Sigmoid colon (tissue), 7 donors: ENCODE measurements around the gene KLF6. TPM values are rescaled to one million over a fixed set of nuclear protein-coding genes. Genes with fewer than 3 reads are reported as not detected.

Experiments used
- DNase-seq: peaks from one replicate; pipeline ENCODE4 v3.0.0-alpha.2; 2019
- H3K27ac ChIP-seq, 4 donors: fragments of 200-600 bp; sonication (generic); one replicate each; pipeline ENCODE4 v1.5.1; 2016 to 2019; ENCODE audit warnings: mild to moderate bottlenecking in 1 of 4
- H3K27me3 ChIP-seq, 3 donors: fragments of 200-600 bp; sonication (generic); one replicate each; pipeline ENCODE4 v1.5.1; 2019; ENCODE audit warnings: mild to moderate bottlenecking in 1 of 3
- H3K36me3 ChIP-seq, 4 donors: fragments of 200-600 bp; sonication (generic); one replicate each; pipeline ENCODE4 v1.5.1; 2016 to 2019
- H3K4me1 ChIP-seq, 4 donors: fragments of 200-600 bp; sonication (generic); one replicate each; pipeline ENCODE4 v1.5.1; 2017 to 2019
- H3K4me3 ChIP-seq, 4 donors: fragments of 200-600 bp; sonication (generic); one replicate each; pipeline ENCODE4 v1.5.1; 2017 to 2019; ENCODE audit warnings: mild to moderate bottlenecking in 2 of 4, moderate library complexity in 1 of 4
- H3K9me3 ChIP-seq, 4 donors: fragments of 200-600 bp in 3 of 4; sonication (generic) in 3 of 4; one replicate each; pipeline versions ENCODE4 v1.5.1 to v1.6.1; 2013 to 2019
- EP300 ChIP-seq, 4 donors: sonication (generic); formaldehyde crosslinking; IDR thresholded peaks; one replicate each; pipeline ENCODE4 v1.6.1; 2017; ENCODE audit warnings: antibody characterized with exemption in 4 of 4
- POLR2A ChIP-seq, 2 donors: fragments of 450-650 bp; IDR thresholded peaks; one replicate each; pipeline ENCODE4 v1.6.1; 2016; ENCODE audit warnings: antibody characterized with exemption in 2 of 2, mild to moderate bottlenecking in 2 of 2, moderate library complexity in 2 of 2
- POLR2AphosphoS5 ChIP-seq, 4 donors: sonication (generic); formaldehyde crosslinking; IDR thresholded peaks; one replicate each; pipeline ENCODE4 v1.6.1; 2017; ENCODE audit warnings: antibody characterized with exemption in 4 of 4
- WGBS, 2 donors: extraction: QIAGEN DNeasy Blood & Tissue Kit; methylation state at CpG; one replicate each; pipeline ENCODE4 v1.1.7; 2013; 5-methylcytosine and 5-hydroxymethylcytosine counted together
- intact Hi-C: fragments of 100-400 bp; cut with DNase I; formaldehyde crosslinking; loops from one replicate; pipeline ENCODE4 v1.15.1; 2023
- polyA plus RNA-seq, 3 donors: library from polyadenylated mRNA; stranded (reverse); fragments of 200-250 nt; gene quantifications; one replicate each; pipeline ENCODE4 v1.2.3, GENCODE V29; 2013
- total RNA-seq, 4 donors: library from RNA; depleted of rRNA; stranded (reverse); fragments of >200 nt; gene quantifications; one replicate each; pipeline ENCODE4 v1.1.0, GENCODE V29; 2016
- TF ChIP-seq, protein P1 (sequence below), 4 experiments: fragments of 450-650 bp in 3 of 4; fragments of 200-600 bp in 1 of 4; IDR thresholded peaks; one replicate each; pipeline ENCODE4 v1.5.1; 2016 to 2019; ENCODE audit warnings: antibody characterized with exemption in 4 of 4, mild to moderate bottlenecking in 3 of 4, moderate library complexity in 2 of 4
- donor health status: healthy with polysubstance abuse.
- donor health status: Bipolar disorder and iron deficiency.
- donor health status: healthy.

KLF6 gene
- total and polyA plus RNA-seq, 7 donors: 50.3 to 137 (median 91.6) TPM

DNA sequence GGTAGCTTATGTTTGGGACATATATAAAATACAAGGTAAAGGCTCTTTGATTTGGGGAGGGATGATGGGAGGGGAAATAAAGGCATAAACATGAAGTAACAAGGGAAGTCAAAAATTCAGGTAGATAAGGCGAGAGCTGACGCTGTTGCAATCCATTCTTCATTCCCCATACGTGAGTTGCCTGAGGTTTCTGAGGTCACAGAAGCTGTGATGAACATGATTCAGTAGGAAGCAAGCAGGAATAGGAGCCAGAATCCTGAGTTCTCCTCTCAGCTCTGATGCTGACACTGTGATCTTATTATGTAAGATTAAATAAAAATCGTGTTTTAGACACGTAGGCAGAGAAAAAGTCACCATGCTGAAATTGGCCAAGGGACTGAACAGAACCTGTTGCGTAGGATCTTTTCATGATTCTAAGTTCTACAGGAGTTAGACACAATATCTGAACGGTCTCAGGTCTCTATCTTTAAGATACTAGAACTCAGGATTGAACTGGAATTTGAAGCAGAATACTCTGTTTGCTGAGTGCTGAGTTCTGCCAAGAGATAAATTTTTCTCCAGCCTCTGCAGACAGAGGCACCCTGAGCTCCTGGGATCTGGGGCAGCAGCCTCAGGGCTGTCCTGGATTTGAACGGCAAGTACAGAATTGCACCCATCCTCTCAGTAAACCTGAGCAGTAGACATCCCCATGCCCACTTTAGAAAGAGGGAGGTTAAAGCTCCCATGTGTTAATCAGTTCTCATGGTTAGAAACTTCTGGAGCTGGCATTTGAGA lies 21.0 kb downstream of the KLF6 start:
- 71 to 81% methylated on average over 8 of the region's 8 CpGs for WGBS, 2 donors
- intact Hi-C loops: no loop called here
- DNase-seq: no peak
- Histone ChIP-seq H3K4me3 (no peak overlapping the region), H3K4me1 (peaks cover 0 to 16% (median 10%) of the 10 kb centered on the region in 4 donors), H3K9me3 (no peaks in the 10 kb centered on the region), H3K27ac (peak overlapping the region in 3 of 4 donors; percentile 2 to 59 (median 28)), H3K27me3 (no peaks in the 10 kb centered on the region), H3K36me3 (no peaks in the 10 kb centered on the region)
- TF ChIP-seq EP300 (IDR thresholded peaks at IDR 0.05) (no peak), POLR2AphosphoS5 (IDR thresholded peaks at IDR 0.05) (peak in 1 of 4 donors; percentile 26), POLR2A (IDR thresholded peaks at IDR 0.05) (no peak)

DNA sequence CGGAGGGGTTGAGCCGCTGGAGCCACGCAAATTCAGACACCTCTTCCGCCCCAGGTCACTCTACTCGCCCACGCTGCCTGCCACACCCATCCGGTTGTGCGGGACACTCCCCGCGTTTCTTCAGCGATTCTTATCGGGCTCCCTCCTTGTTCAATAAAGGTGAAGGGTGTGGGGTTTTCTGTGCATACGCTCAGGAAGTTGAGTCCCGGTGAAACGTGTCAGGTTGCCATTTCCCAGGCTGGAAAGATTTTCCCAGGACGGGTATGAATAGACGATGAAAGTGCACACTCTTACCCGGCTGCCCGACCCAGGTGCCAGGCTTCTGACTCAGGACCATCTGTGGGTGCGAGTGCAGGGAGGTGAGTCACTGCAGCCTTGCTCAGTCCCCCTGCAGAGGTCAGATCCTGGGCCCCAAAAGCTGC lies 22.0 kb downstream of the KLF6 start:
- peaks cover 0 to 16% (median 10%) of the 10 kb centered on the region in 4 donors for H3K4me1 ChIP-seq
- intact Hi-C loops: no loop called here
- TF ChIP-seq POLR2AphosphoS5 (IDR thresholded peaks at IDR 0.05): no peak
- TF ChIP-seq, protein P1, sequence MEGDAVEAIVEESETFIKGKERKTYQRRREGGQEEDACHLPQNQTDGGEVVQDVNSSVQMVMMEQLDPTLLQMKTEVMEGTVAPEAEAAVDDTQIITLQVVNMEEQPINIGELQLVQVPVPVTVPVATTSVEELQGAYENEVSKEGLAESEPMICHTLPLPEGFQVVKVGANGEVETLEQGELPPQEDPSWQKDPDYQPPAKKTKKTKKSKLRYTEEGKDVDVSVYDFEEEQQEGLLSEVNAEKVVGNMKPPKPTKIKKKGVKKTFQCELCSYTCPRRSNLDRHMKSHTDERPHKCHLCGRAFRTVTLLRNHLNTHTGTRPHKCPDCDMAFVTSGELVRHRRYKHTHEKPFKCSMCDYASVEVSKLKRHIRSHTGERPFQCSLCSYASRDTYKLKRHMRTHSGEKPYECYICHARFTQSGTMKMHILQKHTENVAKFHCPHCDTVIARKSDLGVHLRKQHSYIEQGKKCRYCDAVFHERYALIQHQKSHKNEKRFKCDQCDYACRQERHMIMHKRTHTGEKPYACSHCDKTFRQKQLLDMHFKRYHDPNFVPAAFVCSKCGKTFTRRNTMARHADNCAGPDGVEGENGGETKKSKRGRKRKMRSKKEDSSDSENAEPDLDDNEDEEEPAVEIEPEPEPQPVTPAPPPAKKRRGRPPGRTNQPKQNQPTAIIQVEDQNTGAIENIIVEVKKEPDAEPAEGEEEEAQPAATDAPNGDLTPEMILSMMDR (IDR thresholded peaks at IDR 0.05): no peak
- TF ChIP-seq EP300 (IDR thresholded peaks at IDR 0.05): no peak
- no peak for TF ChIP-seq POLR2A (IDR thresholded peaks at IDR 0.05)
- 64 to 83% methylated on average over 20 of the region's 20 CpGs for WGBS, 2 donors
- H3K27ac ChIP-seq: no peak overlapping the region
- DNase-seq: no peak
- H3K4me3 ChIP-seq: no peak overlapping the region
- no peaks in the 10 kb centered on the region for H3K27me3 ChIP-seq
- no peaks in the 10 kb centered on the region for H3K9me3 ChIP-seq
- no peaks in the 10 kb centered on the region for H3K36me3 ChIP-seq

DNA sequence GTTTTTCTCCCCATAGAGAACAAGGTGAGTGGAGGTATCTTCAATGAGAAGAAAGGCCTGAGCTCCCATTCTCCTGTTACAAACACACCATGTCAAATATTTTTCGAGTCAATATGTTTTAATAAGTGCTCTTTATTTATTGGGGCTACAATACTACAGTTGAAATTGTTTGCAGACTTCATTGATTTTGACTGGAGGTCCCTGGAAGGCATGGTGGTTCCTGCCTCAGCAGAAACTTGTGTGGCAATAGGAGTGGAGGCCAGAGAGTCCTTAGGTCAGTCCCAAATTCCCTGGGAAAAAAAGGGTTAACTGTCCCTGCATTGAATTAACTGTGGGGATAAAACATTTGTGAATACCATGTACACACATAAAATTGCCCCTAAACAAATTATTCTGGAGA lies 22.7 kb downstream of the KLF6 start:
- intact Hi-C loops: no loop called here
- Histone ChIP-seq H3K27ac (no peak overlapping the region), H3K36me3 (no peaks in the 10 kb centered on the region), H3K27me3 (no peaks in the 10 kb centered on the region), H3K4me3 (no peak overlapping the region), H3K4me1 (peaks cover 0 to 16% (median 10%) of the 10 kb centered on the region in 4 donors), H3K9me3 (no peaks in the 10 kb centered on the region)
- DNase-seq: no peak
- 93 to 95% methylated on average over 1 of the region's 1 CpG for WGBS, 2 donors
- TF ChIP-seq, protein P1 (IDR thresholded peaks at IDR 0.05): no peak
- TF ChIP-seq EP300 (IDR thresholded peaks at IDR 0.05) (no peak), POLR2AphosphoS5 (IDR thresholded peaks at IDR 0.05) (no peak), POLR2A (IDR thresholded peaks at IDR 0.05) (no peak)

- H3K27ac ChIP-seq: no peak overlapping the region
- intact Hi-C loops: no loop called here
These were observed 23.1 kb downstream of the KLF6 start for GRCh38 chr10:3761904-3762303.

More at GRCh38 chr10:3761904-3762303, 23.1 kb downstream of the KLF6 start:
- Histone ChIP-seq H3K4me3 (no peak overlapping the region), H3K4me1 (peaks cover 0 to 16% (median 10%) of the 10 kb centered on the region in 4 donors), H3K36me3 (no peaks in the 10 kb centered on the region), H3K9me3 (no peaks in the 10 kb centered on the region), H3K27me3 (no peaks in the 10 kb centered on the region)
- TF ChIP-seq, protein P1 (IDR thresholded peaks at IDR 0.05): no peak
- TF ChIP-seq POLR2AphosphoS5 (IDR thresholded peaks at IDR 0.05) (no peak), EP300 (IDR thresholded peaks at IDR 0.05) (no peak), POLR2A (IDR thresholded peaks at IDR 0.05) (no peak)
- WGBS, 2 donors: 81 to 89% methylated on average over 5 of the region's 5 CpGs
- no peak for DNase-seq
